Measurements from ENCODE around the gene INSR. TPM values are rescaled to one million over a fixed set of nuclear protein-coding genes. Genes with fewer than 3 reads are reported as not detected.
"Not testable (repeated sequence)": the region's sequence is repeated elsewhere in the genome, so short reads cannot be mapped to it uniquely, and the experiment has no call there.

INSR gene
- total RNA-seq, 1 experiment from 2014 or later = 35.9 TPM

GRCh38 chr19:7149956-7150705, 144.1 kb downstream of the INSR start:
- H3K27me3 Mint-ChIP-seq (ENCODE audit: low read depth) = no peaks in the 10 kb centered on the region
- no peak for ATAC-seq
- ChIA-PET POLR2A (no interaction called here), CTCF (interaction anchor here (0.7 to 1.3 kb wide), 2 partner anchors 48 to 176 kb away, joined by 4 read pairs; no protein-coding TSS in a partner anchor)
- peaks cover 15% of the 10 kb centered on the region for H3K36me3 Mint-ChIP-seq
- DNase-seq (ENCODE audit: low spot score) = no peak
- no peak overlapping the region for H3K27ac Mint-ChIP-seq
- no peak overlapping the region for H3K4me3 Mint-ChIP-seq
- peaks cover 13% of the 10 kb centered on the region for H3K9me3 Mint-ChIP-seq
- no peak for TF ChIP-seq ZMAT4 (CRISPR knock-in tag; IDR thresholded peaks at IDR 0.05)
- no peak for TF ChIP-seq FOXP1 (CRISPR knock-in tag; IDR thresholded peaks at IDR 0.05; ENCODE audit: borderline replicate concordance)
- TF ChIP-seq ZBTB43 (CRISPR knock-in tag; IDR thresholded peaks at IDR 0.05) = no peak
- no peak for TF ChIP-seq ZNF396 (CRISPR knock-in tag; IDR thresholded peaks at IDR 0.05; ENCODE audit: borderline replicate concordance)
- TF ChIP-seq ZNF121 (CRISPR knock-in tag; IDR thresholded peaks at IDR 0.05) = no peak
- no peak for TF ChIP-seq NR2C2 (CRISPR knock-in tag; IDR thresholded peaks at IDR 0.05)
- no peak for TF ChIP-seq SOX15 (CRISPR knock-in tag; IDR thresholded peaks at IDR 0.05)
- no peak for TF ChIP-seq ZNF532 (CRISPR knock-in tag; IDR thresholded peaks at IDR 0.05; ENCODE audit: borderline replicate concordance)
- TF ChIP-seq GABPB1 (CRISPR knock-in tag; IDR thresholded peaks at IDR 0.05) = no peak
- no peak for TF ChIP-seq ZNF138 (CRISPR knock-in tag; conservative IDR thresholded peaks at IDR 0.05)
- no peak for TF ChIP-seq ZNF263 (CRISPR knock-in tag; IDR thresholded peaks at IDR 0.05; ENCODE audit: low read depth)
- TF ChIP-seq ZNF219 (CRISPR knock-in tag; IDR thresholded peaks at IDR 0.05; ENCODE audit: borderline replicate concordance) = no peak
- TF ChIP-seq ZNF232 (CRISPR knock-in tag; IDR thresholded peaks at IDR 0.05) = no peak
- TF ChIP-seq MAX (CRISPR knock-in tag; IDR thresholded peaks at IDR 0.05) = no peak
- no peak for TF ChIP-seq NFE2L1 (CRISPR knock-in tag; IDR thresholded peaks at IDR 0.05)
- H3K4me1 Mint-ChIP-seq = no peaks in the 10 kb centered on the region

GRCh38 chr19:7147119-7147675, 147.0 kb downstream of the INSR start:
- POLR2A ChIA-PET; DNase-seq (ENCODE audit: low spot score); H3K4me1 Mint-ChIP-seq; H3K27me3 Mint-ChIP-seq (ENCODE audit: low read depth); H3K27ac Mint-ChIP-seq; ATAC-seq; H3K4me3 Mint-ChIP-seq: not testable (repeated sequence)
- H3K9me3 Mint-ChIP-seq = peaks cover 13% of the 10 kb centered on the region
- H3K36me3 Mint-ChIP-seq = peaks cover 17% of the 10 kb centered on the region
- CTCF ChIA-PET = interaction anchor here (0.6 kb wide), 1 partner anchor 9 kb away, joined by 3 read pairs; no protein-coding TSS in a partner anchor

GRCh38 chr19:7146086-7146485, 148.1 kb downstream of the INSR start:
- H3K27ac Mint-ChIP-seq; H3K4me1 Mint-ChIP-seq; DNase-seq (ENCODE audit: low spot score); ATAC-seq; H3K27me3 Mint-ChIP-seq (ENCODE audit: low read depth); POLR2A ChIA-PET; H3K4me3 Mint-ChIP-seq: not testable (repeated sequence)
- peaks cover 27% of the 10 kb centered on the region for H3K36me3 Mint-ChIP-seq
- CTCF ChIA-PET = interaction anchor here (1.0 kb wide), 1 partner anchor 44 kb away, joined by 4 read pairs; no protein-coding TSS in a partner anchor
- peaks cover 16% of the 10 kb centered on the region for H3K9me3 Mint-ChIP-seq

Data from WTC11 (cell line).